Skeletal muscle satellite cell (primary cell): ENCODE measurements around the gene GOLGA6L24. TPM values are rescaled to one million over a fixed set of nuclear protein-coding genes. Genes with fewer than 3 reads are reported as not detected.
"Not testable (repeated sequence)": the region's sequence is repeated elsewhere in the genome, so short reads cannot be mapped to it uniquely, and the experiment has no call there.

ENCODE experiments used
- H3K27me3 ChIP-seq: 2 replicates; pipeline ENCODE4 v1.7.0; 2013; ENCODE audit warnings: low read length; ENCODE audit not compliant: control insufficient read depth, insufficient read depth
- H3K36me3 ChIP-seq: 2 replicates; pipeline ENCODE4 v1.7.0; 2013; ENCODE audit warnings: mild to moderate bottlenecking, control low read depth, low read length; ENCODE audit not compliant: insufficient read depth
- H3K4me1 ChIP-seq: 2 replicates; pipeline ENCODE4 v1.7.0; 2013; ENCODE audit warnings: low read length; ENCODE audit not compliant: control insufficient read depth, insufficient read depth
- H3K4me2 ChIP-seq: 2 replicates; pipeline ENCODE4 v1.7.0; 2013; ENCODE audit warnings: mild to moderate bottlenecking, low read length
- H3K4me3 ChIP-seq: 2 replicates; pipeline ENCODE4 v1.7.0; 2013; ENCODE audit warnings: low read length
- H3K9ac ChIP-seq: 2 replicates; pipeline ENCODE4 v1.7.0; 2013; ENCODE audit warnings: mild to moderate bottlenecking, low read depth, low read length, moderate library complexity
- H3K9me3 ChIP-seq: replicated peaks from 2 replicates; pipeline ENCODE4 v1.7.0; 2013; ENCODE audit warnings: mild to moderate bottlenecking, control low read depth, low read length
- total RNA-seq: library from RNA; depleted of rRNA; stranded (reverse); fragments of >200 nt; gene quantifications from 2 replicates; pipeline ENCODE4 v1.2.3, GENCODE V29; 2012; rRNA removed

The GOLGA6L24 gene
- not detected in 2 replicates for total RNA-seq

- H3K27me3 ChIP-seq, H3K36me3 ChIP-seq, H3K4me3 ChIP-seq, H3K4me2 ChIP-seq, H3K9ac ChIP-seq, H3K4me1 ChIP-seq, H3K9me3 ChIP-seq: not testable (repeated sequence)
Observed at GRCh38 chr15:28357984-28358383, at the start of gene GOLGA6L24. GOLGA6L24 (minus strand) TSS chr15:28358084; CDS start chr15:28358023, 61 bp downstream.

- H3K27me3 ChIP-seq, H3K36me3 ChIP-seq, H3K4me3 ChIP-seq, H3K4me2 ChIP-seq, H3K9ac ChIP-seq, H3K9me3 ChIP-seq, H3K4me1 ChIP-seq: not testable (repeated sequence)
Observed at GRCh38 chr15:28402774-28403435, 45.0 kb upstream of the GOLGA6L24 start.

DNA sequence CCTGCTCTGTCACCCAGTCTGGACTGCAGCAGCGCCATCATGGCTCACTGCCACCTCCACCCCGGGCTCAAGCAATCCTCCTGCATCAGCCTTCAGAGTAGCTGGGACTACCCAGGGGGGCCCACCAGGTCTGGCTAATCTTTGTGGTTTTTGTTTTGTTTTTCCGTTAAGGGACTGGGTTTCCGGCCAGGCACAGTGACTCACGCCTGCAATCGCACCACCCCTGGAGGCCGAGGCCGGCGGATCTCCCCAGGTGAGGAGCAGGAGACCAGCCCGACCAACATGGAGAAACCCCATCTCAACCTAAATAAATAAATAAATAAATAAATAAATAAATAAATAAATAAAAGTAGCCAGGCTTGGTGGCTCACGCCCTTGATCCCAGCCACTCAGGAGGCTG is 38.1 kb upstream of the GOLGA6L24 start:
- H3K4me1 ChIP-seq, H3K9ac ChIP-seq, H3K4me3 ChIP-seq, H3K4me2 ChIP-seq, H3K36me3 ChIP-seq, H3K27me3 ChIP-seq, H3K9me3 ChIP-seq: not testable (repeated sequence)

DNA sequence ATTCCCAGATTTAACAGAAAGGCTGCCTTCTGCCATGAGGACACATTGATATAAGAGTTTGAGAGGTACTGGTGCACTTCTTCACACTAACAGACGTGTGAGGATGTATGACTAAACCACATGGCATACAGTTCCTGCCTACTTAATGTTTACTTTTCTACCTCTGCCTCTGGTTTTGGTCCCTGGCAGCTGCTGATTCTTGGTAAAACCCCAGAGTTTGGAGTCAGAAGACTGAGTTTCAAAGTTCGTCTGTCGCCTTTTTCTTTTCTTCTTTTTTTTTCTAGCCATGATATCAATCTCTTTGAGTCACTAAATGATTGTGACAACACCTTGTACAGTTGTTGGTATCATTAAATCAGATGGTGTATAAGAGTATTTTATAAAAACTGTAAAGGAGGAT is 22.2 kb upstream of the GOLGA6L24 start:
- H3K4me3 ChIP-seq, H3K4me2 ChIP-seq: not testable (repeated sequence)

DNA sequence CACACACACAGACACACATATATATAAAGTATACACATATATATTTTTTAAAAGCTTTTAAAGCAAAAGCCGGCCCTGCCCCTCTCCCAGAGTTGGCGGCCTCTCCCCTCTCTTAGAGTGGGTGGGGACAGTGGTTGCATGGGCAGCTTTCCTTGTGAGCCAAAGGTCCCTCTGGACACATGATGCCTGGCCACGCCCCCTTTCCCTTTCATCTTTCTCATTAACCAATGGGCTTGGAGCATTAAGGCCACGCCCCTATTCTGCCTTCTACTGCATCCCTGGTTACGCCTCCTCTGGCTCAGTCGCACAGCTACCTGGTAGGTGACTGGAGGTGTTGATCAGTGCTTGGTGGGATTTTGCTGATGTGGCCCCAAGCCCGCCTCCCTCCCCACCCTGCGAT is 20.5 kb upstream of the GOLGA6L24 start, which contains the start of gene GOLGA8F:
GOLGA8F (plus strand) TSS at position 301 of the 400 bp plus-strand sequence; CDS start at position 399, 98 bp downstream.
- not testable (repeated sequence) for H3K9ac ChIP-seq, H3K36me3 ChIP-seq, H3K4me1 ChIP-seq, H3K4me3 ChIP-seq, H3K27me3 ChIP-seq, H3K4me2 ChIP-seq, H3K9me3 ChIP-seq

More for the DNA sequence above, 22.2 kb upstream of the GOLGA6L24 start:
- not testable (repeated sequence) for H3K4me1 ChIP-seq, H3K9me3 ChIP-seq, H3K36me3 ChIP-seq, H3K27me3 ChIP-seq, H3K9ac ChIP-seq

- H3K4me2 ChIP-seq, H3K27me3 ChIP-seq, H3K9me3 ChIP-seq, H3K36me3 ChIP-seq, H3K9ac ChIP-seq, H3K4me1 ChIP-seq, H3K4me3 ChIP-seq: not testable (repeated sequence)
Observed at GRCh38 chr15:28365502-28365901, 7.6 kb upstream of the GOLGA6L24 start.

- H3K27me3 ChIP-seq, H3K4me1 ChIP-seq, H3K9me3 ChIP-seq, H3K36me3 ChIP-seq: not testable (repeated sequence)
- peak within 1 kb of the TSS; percentile 70 for H3K4me2 ChIP-seq
- H3K4me3 ChIP-seq = peak within 1 kb of the TSS; percentile 62
- peak within 1 kb of the TSS; percentile 65 for H3K9ac ChIP-seq
Observed at GRCh38 chr15:28322129-28322588, 35.7 kb downstream of the GOLGA6L24 start, which contains the start of gene HERC2. HERC2 (minus strand) TSS chr15:28322179; CDS start chr15:28321433, 746 bp downstream.

DNA sequence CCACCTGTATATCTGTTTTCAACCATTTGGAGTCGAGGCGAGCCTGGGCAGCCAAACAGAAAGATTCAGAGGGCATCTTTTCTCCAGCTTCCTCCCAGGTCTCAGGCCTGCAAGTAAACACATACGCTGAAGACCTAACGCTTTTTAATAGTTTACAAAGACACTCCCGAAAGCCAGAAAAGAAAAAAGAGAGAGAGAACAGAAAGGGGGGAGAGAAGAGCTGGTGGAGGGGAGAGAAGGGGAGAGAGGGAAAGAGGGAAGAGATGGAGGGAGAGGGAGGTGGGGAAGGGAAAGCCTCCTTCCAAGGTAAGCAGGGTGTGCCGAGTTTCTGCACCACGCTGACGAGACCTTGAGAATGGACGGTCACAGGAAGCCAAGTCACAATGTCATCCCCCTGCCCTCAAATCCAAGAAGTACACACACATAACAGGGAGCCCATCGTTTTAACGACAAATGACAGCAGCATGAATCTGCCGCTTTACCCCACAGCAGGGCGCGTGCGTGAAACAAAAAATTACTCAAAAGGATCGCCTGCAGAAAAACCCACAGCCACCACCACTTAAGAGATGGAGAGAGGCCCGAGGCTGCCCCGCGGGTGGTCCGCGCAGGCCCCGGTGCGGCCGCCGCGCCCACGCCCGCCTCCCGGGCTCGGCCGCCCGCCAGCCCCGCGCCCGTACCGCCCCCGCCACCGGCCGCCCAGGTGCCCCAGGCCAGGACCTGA is 36.4 kb downstream of the GOLGA6L24 start:
- H3K4me3 ChIP-seq = peak overlapping the region; percentile 62
- H3K4me1 ChIP-seq, H3K27me3 ChIP-seq, H3K36me3 ChIP-seq, H3K9me3 ChIP-seq: not testable (repeated sequence)
- H3K9ac ChIP-seq = peak overlapping the region; percentile 65
- peak overlapping the region; percentile 70 for H3K4me2 ChIP-seq

DNA sequence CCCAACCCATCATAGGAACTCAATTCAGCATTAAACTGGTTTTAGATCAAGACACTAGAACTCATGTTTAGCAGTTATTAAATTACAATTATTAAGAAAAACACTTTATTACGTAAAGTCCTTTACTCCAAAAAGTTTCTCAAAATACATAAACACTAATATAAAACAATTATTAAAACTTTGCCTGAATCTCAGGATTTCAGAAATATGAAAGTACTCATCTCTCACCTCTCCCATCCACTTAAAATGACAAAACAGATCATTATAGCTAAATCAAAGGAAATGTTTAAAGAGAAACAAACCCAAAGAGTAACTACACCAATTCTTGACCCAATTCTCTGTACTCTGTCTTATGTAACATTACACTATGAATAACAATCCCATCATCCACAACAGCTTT is 38.2 kb downstream of the GOLGA6L24 start:
- not testable (repeated sequence) for H3K36me3 ChIP-seq, H3K9me3 ChIP-seq, H3K4me2 ChIP-seq, H3K4me3 ChIP-seq, H3K27me3 ChIP-seq, H3K4me1 ChIP-seq, H3K9ac ChIP-seq

- H3K27me3 ChIP-seq, H3K9ac ChIP-seq, H3K4me2 ChIP-seq, H3K4me1 ChIP-seq, H3K9me3 ChIP-seq, H3K36me3 ChIP-seq, H3K4me3 ChIP-seq: not testable (repeated sequence)
Observed at GRCh38 chr15:28318828-28319227, 39.1 kb downstream of the GOLGA6L24 start.

- H3K36me3 ChIP-seq, H3K9me3 ChIP-seq, H3K4me3 ChIP-seq, H3K4me1 ChIP-seq, H3K27me3 ChIP-seq, H3K4me2 ChIP-seq, H3K9ac ChIP-seq: not testable (repeated sequence)
Observed at GRCh38 chr15:28318122-28318521, 39.8 kb downstream of the GOLGA6L24 start.

GRCh38 chr15:28316958-28317357 is 40.9 kb downstream of the GOLGA6L24 start:
- not testable (repeated sequence) for H3K27me3 ChIP-seq, H3K4me1 ChIP-seq, H3K4me2 ChIP-seq, H3K4me3 ChIP-seq, H3K9me3 ChIP-seq, H3K9ac ChIP-seq, H3K36me3 ChIP-seq
